LNCAP (cell line): ENCODE results near the gene GJE1.
A peak's percentile ranks its signal among the peaks of the same experiment; 100 is the strongest.

Experiments used
- CTCF ChIP-seq: fragments of 450-650 bp; IDR thresholded peaks from 2 replicates; pipeline ENCODE4 v1.5.1; 2017; ENCODE audit warnings: mild to moderate bottlenecking

The GJE1 gene

GRCh38 chr6:142155091-142155490 is 22.4 kb downstream of the GJE1 start:
- TF ChIP-seq CTCF = no peak

- TF ChIP-seq CTCF = peak; percentile 51
Observed at GRCh38 chr6:142155895-142156757, 23.4 kb downstream of the GJE1 start.

- TF ChIP-seq CTCF = no peak
Observed at GRCh38 chr6:142162780-142163179, 30.1 kb downstream of the GJE1 start.

GRCh38 chr6:142165227-142165626 is 32.5 kb downstream of the GJE1 start:
- TF ChIP-seq CTCF = no peak

- no peak for TF ChIP-seq CTCF
Observed at GRCh38 chr6:142167071-142167470, 34.3 kb downstream of the GJE1 start.

- TF ChIP-seq CTCF = no peak
Observed at GRCh38 chr6:142167486-142167885, 34.8 kb downstream of the GJE1 start.

- no peak for TF ChIP-seq CTCF
Observed at GRCh38 chr6:142171351-142171750, 38.6 kb downstream of the GJE1 start.
